GM19395 (cell line): ENCODE measurements around the gene SLC16A8.
"Not testable (repeated sequence)": the region's sequence is repeated elsewhere in the genome, so short reads cannot be mapped to it uniquely, and the experiment has no call there.

ENCODE experiments used
- ATAC-seq: cut with Tn5 transposase; IDR thresholded peaks from one replicate; pipeline ENCODE4 v1.9.1; 2021; ENCODE audit warnings: mild to moderate bottlenecking, moderate library complexity; ENCODE audit not compliant: unreplicated experiment

Gene SLC16A8

GRCh38 chr22:38083931-38084631 lies at the start of gene SLC16A8:
Gene SLC16A8, minus strand, starts transcription at chr22:38084184. Its CDS starts 1,311 bp downstream, at chr22:38082873.
- ATAC-seq: no peak

- no peak for ATAC-seq
Measured at GRCh38 chr22:38133331-38133730, 49.3 kb upstream of the SLC16A8 start.

- ATAC-seq: no peak
Measured at GRCh38 chr22:38132794-38133193, 48.8 kb upstream of the SLC16A8 start.

- ATAC-seq: no peak
Measured at GRCh38 chr22:38132136-38132535, 48.2 kb upstream of the SLC16A8 start.

- no peak for ATAC-seq
Measured at GRCh38 chr22:38131399-38131798, 47.4 kb upstream of the SLC16A8 start.

GRCh38 chr22:38129856-38130255 lies 45.9 kb upstream of the SLC16A8 start:
- no peak for ATAC-seq

GRCh38 chr22:38129021-38129420 lies 45.0 kb upstream of the SLC16A8 start:
- ATAC-seq: no peak

GRCh38 chr22:38127869-38128268 lies 43.9 kb upstream of the SLC16A8 start:
- no peak for ATAC-seq

- no peak for ATAC-seq
Measured at GRCh38 chr22:38126928-38127668, 43.1 kb upstream of the SLC16A8 start.

- ATAC-seq: no peak
Measured at GRCh38 chr22:38125751-38126201, 41.8 kb upstream of the SLC16A8 start.

- ATAC-seq: no peak
Measured at GRCh38 chr22:38125038-38125610, 41.1 kb upstream of the SLC16A8 start.

GRCh38 chr22:38124236-38124974 lies 40.4 kb upstream of the SLC16A8 start:
- ATAC-seq: no peak

- ATAC-seq: no peak
Measured at GRCh38 chr22:38122616-38123015, 38.6 kb upstream of the SLC16A8 start.

GRCh38 chr22:38120359-38121110 lies 36.6 kb upstream of the SLC16A8 start:
- no peak for ATAC-seq

- not testable (repeated sequence) for ATAC-seq
Measured at GRCh38 chr22:38118747-38119146, 34.8 kb upstream of the SLC16A8 start.

GRCh38 chr22:38118182-38118581 lies 34.2 kb upstream of the SLC16A8 start:
- no peak for ATAC-seq

GRCh38 chr22:38117556-38117955 lies 33.6 kb upstream of the SLC16A8 start:
- ATAC-seq: not testable (repeated sequence)

GRCh38 chr22:38115423-38116205 lies 31.6 kb upstream of the SLC16A8 start:
- no peak for ATAC-seq

- no peak for ATAC-seq
Measured at GRCh38 chr22:38114484-38115398, 30.8 kb upstream of the SLC16A8 start.
